K562 (cell line): ENCODE results near the gene KIZ.

ENCODE experiments used
- CREM ChIP-seq: IDR thresholded peaks from 2 replicates; pipeline ENCODE4 v1.6.1; 2014; ENCODE audit warnings: antibody characterized with exemption, low read depth
- GABPB1 ChIP-seq: sonication (generic); formaldehyde crosslinking; IDR thresholded peaks from 2 replicates; pipeline ENCODE4 v1.8.0; 2022; ENCODE audit warnings: mild to moderate bottlenecking, missing genetic modification reagents
- POLR2A ChIP-seq: fragments of 450-650 bp; conservative IDR thresholded peaks from 2 replicates; pipeline ENCODE4 v1.6.1; 2016
- POLR2AphosphoS5 ChIP-seq: IDR thresholded peaks from 2 replicates; pipeline ENCODE4 v1.6.1; 2011; ENCODE audit warnings: mild to moderate bottlenecking, low read depth, low read length, moderate library complexity; ENCODE audit not compliant: control insufficient read depth, insufficient read depth
- RAD21 ChIP-seq, 2 experiments: fragments of 250-450 bp in 1 of 2; fragments of 450-650 bp in 1 of 2; sonication (Bioruptor Pico) in 1 of 2; formaldehyde crosslinking in 1 of 2; IDR thresholded peaks in 1 of 2; conservative IDR thresholded peaks in 1 of 2; 2 replicates each; pipeline versions ENCODE4 v1.4.0 to v1.8.0; 2020 to 2022; ENCODE audit warnings: mild to moderate bottlenecking in 2 of 2, moderate library complexity in 1 of 2
- SP1 ChIP-seq: sonication (generic); formaldehyde crosslinking; IDR thresholded peaks from 2 replicates; pipeline ENCODE4 v1.8.1; 2022; ENCODE audit warnings: mild to moderate bottlenecking, missing genetic modification reagents
- ZEB2 ChIP-seq: fragments of 450-650 bp; IDR thresholded peaks from 2 replicates; pipeline ENCODE4 v1.6.1; 2016
- TF ChIP-seq, protein P1 (sequence below): sonication (generic); formaldehyde crosslinking; IDR thresholded peaks from 2 replicates; pipeline ENCODE4 v1.8.0; 2022; ENCODE audit warnings: missing genetic modification reagents, mild to moderate bottlenecking, moderate library complexity, borderline replicate concordance

GRCh38 chr20:21272679-21273078 is 146.8 kb downstream of the KIZ start:
- TF ChIP-seq ZEB2 (no peak), POLR2AphosphoS5 (no peak), SP1 (CRISPR knock-in tag) (no peak), GABPB1 (CRISPR knock-in tag) (no peak), RAD21 (CRISPR knock-in tag; conservative IDR thresholded peaks at IDR 0.05 in 1 of 2, IDR thresholded peaks at IDR 0.05 in 1 of 2) (no peak), POLR2A (no peak), CREM (no peak)
- TF ChIP-seq, protein P1, sequence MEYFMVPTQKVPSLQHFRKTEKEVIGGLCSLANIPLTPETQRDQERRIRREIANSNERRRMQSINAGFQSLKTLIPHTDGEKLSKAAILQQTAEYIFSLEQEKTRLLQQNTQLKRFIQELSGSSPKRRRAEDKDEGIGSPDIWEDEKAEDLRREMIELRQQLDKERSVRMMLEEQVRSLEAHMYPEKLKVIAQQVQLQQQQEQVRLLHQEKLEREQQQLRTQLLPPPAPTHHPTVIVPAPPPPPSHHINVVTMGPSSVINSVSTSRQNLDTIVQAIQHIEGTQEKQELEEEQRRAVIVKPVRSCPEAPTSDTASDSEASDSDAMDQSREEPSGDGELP (CRISPR knock-in tag) = no peak
